WI38 (cell line): ENCODE measurements around the gene BNIP5.
A peak's percentile ranks its signal among the peaks of the same experiment; 100 is the strongest.
"Not testable (repeated sequence)": the region's sequence is repeated elsewhere in the genome, so short reads cannot be mapped to it uniquely, and the experiment has no call there.

Experiments
- H3K4me3 ChIP-seq: 2 replicates; pipeline ENCODE4 v1.5.1; 2011; ENCODE audit warnings: low read depth, mild to moderate bottlenecking, control low read depth, low read length
- TF ChIP-seq, protein P1 (sequence below): IDR thresholded peaks from 2 replicates; pipeline ENCODE4 v1.5.1; 2012; ENCODE audit warnings: low read depth, mild to moderate bottlenecking, control low read depth, low read length

Gene BNIP5

DNA sequence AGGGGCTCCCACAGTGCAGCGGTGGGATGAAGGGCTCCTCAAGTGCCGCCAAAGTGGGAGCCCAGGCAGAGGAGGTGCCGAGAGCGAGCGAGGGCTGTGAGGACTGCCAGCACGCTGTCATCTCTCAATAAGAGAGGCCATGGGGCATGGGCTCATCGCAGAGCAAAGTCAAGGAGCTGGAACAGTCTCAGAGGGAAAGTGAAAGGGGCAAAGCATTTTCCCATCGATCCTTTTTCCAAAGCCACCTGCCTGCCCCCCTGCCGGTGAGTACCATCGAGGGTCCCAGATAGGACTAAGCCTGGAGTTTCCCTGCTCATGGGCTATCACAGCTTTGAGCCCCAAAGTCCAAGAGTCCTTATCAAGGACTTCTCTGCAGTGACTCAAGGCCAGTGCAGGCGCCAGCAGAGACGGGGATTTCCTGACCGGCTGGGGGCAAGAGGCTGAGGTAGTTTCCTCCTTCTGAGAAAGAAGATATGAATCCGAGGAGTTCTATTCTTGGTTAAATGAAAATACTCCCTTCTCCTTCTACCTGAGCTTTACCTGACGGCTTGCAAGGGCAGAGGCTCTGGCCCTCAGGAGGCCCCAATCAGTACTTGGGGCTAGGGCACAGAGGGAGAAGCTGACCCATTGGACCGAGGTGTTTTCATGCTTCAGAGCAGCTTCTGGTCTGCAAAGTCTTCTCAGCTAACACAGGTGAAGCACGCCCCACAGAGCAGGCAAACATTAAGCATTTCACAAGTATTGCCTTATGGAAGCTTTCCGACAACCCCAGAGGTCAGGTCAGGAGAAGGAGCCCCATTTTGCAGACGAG, 28.2 kb upstream of the BNIP5 start:
- TF ChIP-seq, protein P1, sequence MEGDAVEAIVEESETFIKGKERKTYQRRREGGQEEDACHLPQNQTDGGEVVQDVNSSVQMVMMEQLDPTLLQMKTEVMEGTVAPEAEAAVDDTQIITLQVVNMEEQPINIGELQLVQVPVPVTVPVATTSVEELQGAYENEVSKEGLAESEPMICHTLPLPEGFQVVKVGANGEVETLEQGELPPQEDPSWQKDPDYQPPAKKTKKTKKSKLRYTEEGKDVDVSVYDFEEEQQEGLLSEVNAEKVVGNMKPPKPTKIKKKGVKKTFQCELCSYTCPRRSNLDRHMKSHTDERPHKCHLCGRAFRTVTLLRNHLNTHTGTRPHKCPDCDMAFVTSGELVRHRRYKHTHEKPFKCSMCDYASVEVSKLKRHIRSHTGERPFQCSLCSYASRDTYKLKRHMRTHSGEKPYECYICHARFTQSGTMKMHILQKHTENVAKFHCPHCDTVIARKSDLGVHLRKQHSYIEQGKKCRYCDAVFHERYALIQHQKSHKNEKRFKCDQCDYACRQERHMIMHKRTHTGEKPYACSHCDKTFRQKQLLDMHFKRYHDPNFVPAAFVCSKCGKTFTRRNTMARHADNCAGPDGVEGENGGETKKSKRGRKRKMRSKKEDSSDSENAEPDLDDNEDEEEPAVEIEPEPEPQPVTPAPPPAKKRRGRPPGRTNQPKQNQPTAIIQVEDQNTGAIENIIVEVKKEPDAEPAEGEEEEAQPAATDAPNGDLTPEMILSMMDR = no peak
- H3K4me3 ChIP-seq = no peak overlapping the region

DNA sequence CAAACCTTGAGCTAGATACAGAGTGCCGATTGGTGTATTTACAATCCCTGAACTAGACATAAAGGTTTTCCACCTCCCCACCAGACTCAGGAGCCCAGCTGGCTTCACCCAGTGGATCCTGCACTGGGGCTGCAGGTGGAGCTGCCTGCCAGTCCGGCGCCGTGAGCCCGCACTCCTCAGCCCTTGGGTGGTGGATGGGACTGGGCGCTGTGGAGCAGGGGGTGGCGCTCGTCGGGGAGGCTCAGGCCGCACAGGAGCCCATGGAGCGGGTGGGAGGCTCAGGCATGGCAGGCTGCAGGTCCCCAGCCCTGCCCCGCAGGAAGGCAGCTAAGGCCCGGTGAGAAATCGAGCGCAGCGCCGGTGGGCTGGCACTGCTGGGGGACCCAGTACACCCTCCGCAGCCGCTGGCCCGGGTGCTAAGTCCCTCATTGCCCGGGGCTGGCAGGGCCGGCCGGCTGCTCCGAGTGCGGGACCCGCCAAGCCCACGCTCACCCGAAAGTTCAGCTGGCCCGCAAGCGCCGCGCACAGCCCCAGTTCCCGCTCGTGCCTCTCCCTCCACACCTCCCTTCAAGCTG, 27.5 kb upstream of the BNIP5 start:
- not testable (repeated sequence) for H3K4me3 ChIP-seq

DNA sequence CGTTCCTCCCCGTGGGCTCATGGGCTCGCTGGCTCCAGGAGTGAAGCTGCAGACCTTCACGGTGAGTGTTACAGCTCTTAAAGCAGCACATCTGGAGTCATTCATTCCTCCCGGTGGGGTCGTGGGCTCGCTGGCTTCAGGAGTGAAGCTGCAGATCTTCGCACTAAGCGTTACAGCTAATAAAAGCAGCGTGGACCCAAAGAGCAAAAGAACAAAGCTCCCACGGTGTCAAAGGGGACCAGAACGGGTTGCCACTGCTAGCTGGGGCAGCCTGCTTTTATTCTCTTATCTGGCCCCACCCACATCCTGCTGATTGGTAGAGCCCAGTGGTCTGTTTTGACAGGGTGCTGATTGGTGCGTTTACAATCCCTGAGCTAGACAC, 26.7 kb upstream of the BNIP5 start:
- not testable (repeated sequence) for H3K4me3 ChIP-seq

DNA sequence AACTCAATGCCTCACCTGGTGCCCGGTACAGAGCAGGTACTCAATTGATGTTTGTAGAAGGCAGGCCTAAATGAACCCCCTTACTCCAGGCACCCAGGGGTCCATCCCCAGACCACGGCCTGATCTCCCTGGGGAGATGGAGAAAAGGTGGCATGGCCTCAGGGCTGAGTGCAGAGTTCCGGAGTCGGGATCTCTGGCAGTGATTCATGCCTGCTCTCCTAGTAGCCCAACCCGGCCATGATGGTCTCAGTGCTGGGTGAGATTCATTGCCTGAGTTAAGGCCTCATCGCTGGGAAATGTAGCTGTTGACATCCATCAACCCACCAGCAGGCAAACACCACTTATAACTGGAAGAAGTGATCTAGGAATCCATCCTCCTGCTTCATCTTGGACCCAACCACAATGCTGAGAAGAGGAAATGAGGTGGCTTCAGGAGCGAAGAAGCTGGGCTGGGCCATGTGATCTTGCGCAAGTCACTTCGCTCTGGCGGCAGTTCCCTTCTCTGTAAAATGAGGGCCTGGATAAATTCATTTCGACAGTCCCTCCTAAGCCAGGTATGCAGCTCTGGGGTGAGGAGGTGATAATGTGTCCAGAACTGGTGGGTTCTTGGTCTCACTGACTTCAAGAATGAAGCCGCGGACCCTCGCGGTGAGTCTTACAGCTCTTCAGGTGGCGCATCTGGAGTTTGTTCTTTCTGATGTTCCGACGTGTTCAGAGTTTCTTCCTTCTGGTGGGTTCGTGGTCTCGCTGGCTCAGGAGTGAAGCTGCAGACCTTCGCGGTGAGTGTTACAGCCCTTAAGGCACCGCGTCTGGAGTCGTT, 26.1 kb upstream of the BNIP5 start:
- no peak overlapping the region for H3K4me3 ChIP-seq
- TF ChIP-seq, protein P1 = no peak

DNA sequence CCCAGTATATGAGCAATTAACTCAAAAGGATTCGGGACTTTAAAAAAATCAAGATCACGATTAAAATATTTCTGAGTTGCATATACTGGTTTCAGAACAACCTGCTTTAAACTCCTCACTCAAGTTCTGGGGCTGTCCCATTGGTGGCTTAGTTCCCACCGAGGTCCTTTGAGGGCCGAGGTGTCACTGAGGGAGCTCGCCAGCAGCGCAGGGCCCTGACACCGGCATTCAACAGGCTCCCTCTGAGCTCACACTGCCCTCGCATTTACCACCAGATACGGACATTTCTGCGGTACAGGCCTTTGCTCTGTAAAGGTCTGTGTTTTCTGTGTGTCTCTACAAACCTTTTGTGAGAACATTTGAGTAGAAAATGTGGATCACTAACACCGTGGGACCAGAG, 24.4 kb upstream of the BNIP5 start:
- no peak overlapping the region for H3K4me3 ChIP-seq
- TF ChIP-seq, protein P1 = no peak

DNA sequence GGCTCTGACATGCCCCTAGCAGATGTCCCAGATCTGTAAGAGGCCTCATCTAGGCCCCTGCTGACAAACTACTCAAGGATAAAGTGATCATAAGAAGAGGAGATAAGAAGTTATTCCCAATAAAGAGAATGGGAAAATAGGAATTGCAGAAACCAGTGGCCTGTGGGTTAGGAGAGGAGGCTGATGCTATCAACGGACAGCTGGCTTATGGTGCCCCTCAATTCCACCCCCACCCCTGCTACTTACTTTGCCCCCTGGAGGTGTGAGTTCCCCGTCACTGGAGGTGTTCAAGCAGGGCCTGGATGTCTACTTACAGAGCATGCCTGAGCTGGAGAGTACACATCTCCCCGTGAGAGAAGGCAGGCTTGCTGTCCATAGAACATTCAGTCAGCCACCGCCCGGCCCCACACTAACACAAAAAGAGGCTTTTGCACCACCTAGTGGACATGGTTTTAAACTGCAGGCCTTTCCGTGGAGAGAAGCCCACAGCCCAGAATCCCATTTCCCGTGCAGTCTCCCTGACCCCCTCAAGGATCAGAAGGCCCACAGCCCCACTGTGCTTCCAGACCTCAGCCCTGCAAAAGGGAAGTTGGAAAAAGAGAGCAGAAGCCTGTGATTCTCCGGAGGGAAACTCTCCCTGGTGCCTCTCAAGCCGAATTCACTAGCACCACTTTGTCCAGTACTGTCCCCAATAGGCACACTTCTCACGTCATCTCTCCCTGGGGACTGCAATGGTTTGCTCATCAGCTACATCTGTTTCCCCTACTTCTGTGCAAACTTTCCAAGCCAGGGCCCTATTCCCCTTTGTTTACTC, 23.8 kb upstream of the BNIP5 start:
- TF ChIP-seq, protein P1 = peak; percentile 76
- H3K4me3 ChIP-seq = no peak overlapping the region

DNA sequence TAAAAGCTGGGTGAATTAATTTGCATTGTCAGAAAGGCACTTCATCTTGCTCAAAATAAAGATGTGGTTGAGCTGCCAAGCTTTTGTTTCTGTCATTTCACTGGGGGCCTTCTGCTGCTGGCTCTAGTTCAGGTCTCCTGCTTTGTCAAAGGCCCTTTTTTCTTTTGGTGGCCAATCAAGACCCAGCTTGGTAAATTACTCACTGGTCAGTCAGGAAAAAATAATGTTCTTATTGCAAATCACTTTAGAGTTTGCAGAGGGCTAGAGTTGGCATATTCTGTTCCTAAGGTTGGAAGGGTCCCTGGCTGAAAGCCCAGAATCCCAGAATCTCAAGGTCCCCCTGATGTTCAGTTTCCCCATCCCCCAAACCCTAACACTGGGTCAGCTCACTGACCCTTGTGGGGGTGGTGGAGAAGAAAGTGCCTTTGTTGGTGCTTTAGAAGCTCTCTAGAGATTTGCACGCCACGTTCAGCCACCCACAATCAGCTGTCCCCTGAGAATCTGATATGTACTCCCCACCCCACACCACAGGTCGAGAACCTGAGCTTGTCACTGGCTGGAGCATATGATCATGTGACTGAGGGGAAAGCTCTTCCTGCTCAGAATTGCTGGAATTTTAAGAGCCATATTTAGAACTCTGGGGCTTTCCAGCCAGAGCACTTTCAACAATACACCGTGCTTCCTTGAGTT, 21.7 kb upstream of the BNIP5 start:
- TF ChIP-seq, protein P1 = no peak
- H3K4me3 ChIP-seq = no peak overlapping the region
